OCI-LY7 (cell line): ENCODE data around the gene MRPL48. TPM values are rescaled to one million over a fixed set of nuclear protein-coding genes. Genes with fewer than 3 reads are reported as not detected.

ENCODE experiments used
- BruUV-seq: library from RNA; stranded (reverse); fragments of 400-500 nt; replicated peaks from 2 replicates; lab custom pipeline; 2021; lab: Mats Ljungman, UMichigan
- CTCF ChIA-PET: fragments of 300-600 bp; sonication (Branson Sonifier 250); formaldehyde crosslinking; loops from one replicate; lab custom pipeline; 2022; ENCODE audit warnings: antibody characterized with exemption; ENCODE audit not compliant: unreplicated experiment; lab: Charles Lee
- POLR2A ChIA-PET: fragments of 300-600 bp; sonication (Branson Sonifier 250); formaldehyde crosslinking; loops from one replicate; lab custom pipeline; 2022; ENCODE audit warnings: antibody characterized with exemption; lab: Charles Lee
- DNase-seq: peaks from one replicate; pipeline ENCODE4 v3.0.0-alpha.2; 2015; ENCODE audit warnings: low spot score
- H2AFZ ChIP-seq: fragments of 200-600 bp; sonication (generic), shearing (Covaris generic); 2 replicates; pipeline ENCODE4 v1.6.1; 2014; ENCODE audit warnings: mild to moderate bottlenecking, antibody characterized with exemption, low read length, moderate library complexity
- H3K27ac ChIP-seq: fragments of 200-600 bp; sonication (generic); 2 replicates; pipeline ENCODE4 v1.5.1; 2014; ENCODE audit warnings: mixed run types, low read depth, mild to moderate bottlenecking, moderate library complexity, low read length, inconsistent platforms; ENCODE audit not compliant: poor library complexity, severe bottlenecking
- H3K36me3 ChIP-seq: fragments of 200-600 bp; sonication (generic); 2 replicates; pipeline ENCODE4 v1.6.1; 2014; ENCODE audit warnings: mild to moderate bottlenecking, antibody characterized with exemption, low read length, moderate library complexity, mixed read lengths; ENCODE audit not compliant: insufficient read depth
- H3K4me1 ChIP-seq: fragments of 200-600 bp; sonication (generic); 2 replicates; pipeline ENCODE4 v1.5.1; 2014; ENCODE audit warnings: mild to moderate bottlenecking, low read length; ENCODE audit not compliant: insufficient read depth, poor library complexity, severe bottlenecking
- H3K4me2 ChIP-seq: fragments of 200-600 bp; sonication (generic); 2 replicates; pipeline ENCODE4 v1.6.1; 2014; ENCODE audit warnings: mild to moderate bottlenecking, low read length
- H3K4me3 ChIP-seq: fragments of 200-600 bp; sonication (generic); 2 replicates; pipeline ENCODE4 v1.5.1; 2014; ENCODE audit warnings: mild to moderate bottlenecking, low read depth, low read length; ENCODE audit not compliant: poor library complexity, severe bottlenecking
- H3K79me2 ChIP-seq: fragments of 200-600 bp; sonication (generic); 2 replicates; pipeline ENCODE4 v1.6.1; 2016; ENCODE audit warnings: low read depth, mild to moderate bottlenecking, low read length, moderate library complexity, mixed read lengths; ENCODE audit not compliant: insufficient read depth
- H3K9me2 ChIP-seq: fragments of 200-600 bp; sonication (generic); 2 replicates; pipeline ENCODE4 v1.6.1; 2016; ENCODE audit warnings: mild to moderate bottlenecking, low read length, mixed read lengths; ENCODE audit not compliant: insufficient read depth
- H3K9me3 ChIP-seq: fragments of 200-600 bp; sonication (generic); 2 replicates; pipeline ENCODE4 v1.6.1; 2014; ENCODE audit warnings: mild to moderate bottlenecking, mixed run types, low read length, mixed read lengths
- H4K20me1 ChIP-seq: fragments of 200-600 bp; sonication (generic); 2 replicates; pipeline ENCODE4 v1.6.1; 2014; ENCODE audit warnings: mild to moderate bottlenecking, antibody characterized with exemption, low read length, moderate library complexity, mixed read lengths; ENCODE audit not compliant: insufficient read depth
- EZH2phosphoT487 ChIP-seq: fragments of 200-600 bp; sonication (generic); IDR thresholded peaks from 2 replicates; pipeline ENCODE4 v1.6.1; 2018; ENCODE audit warnings: low read depth, borderline replicate concordance, mild to moderate bottlenecking, mixed run types, antibody characterized with exemption, low read length, moderate library complexity, mixed read lengths
- intact Hi-C: fragments of 100-400 bp; cut with micrococcal nuclease; formaldehyde crosslinking; loops from one replicate; pipeline ENCODE4 v1.10.0; 2022; ENCODE audit not compliant: unreplicated experiment
- total RNA-seq, 2 experiments: library from RNA; depleted of rRNA in 1 of 2; stranded (reverse); fragments of >200 nt in 1 of 2; shearing (Covaris generic) in 1 of 2; gene quantifications; 2 replicates each; pipeline ENCODE4 v1.2.3, GENCODE V29; 2014 to 2022
- TF ChIP-seq, protein P1 (sequence below): fragments of 200-600 bp; sonication (generic); conservative IDR thresholded peaks from 2 replicates; pipeline ENCODE4 v1.5.1; 2014; ENCODE audit warnings: mild to moderate bottlenecking, antibody characterized with exemption, low read length, moderate library complexity, mixed read lengths

The MRPL48 gene
- total RNA-seq, 2 experiments from 2014 or later, result 63.9 to 167 TPM

DNA sequence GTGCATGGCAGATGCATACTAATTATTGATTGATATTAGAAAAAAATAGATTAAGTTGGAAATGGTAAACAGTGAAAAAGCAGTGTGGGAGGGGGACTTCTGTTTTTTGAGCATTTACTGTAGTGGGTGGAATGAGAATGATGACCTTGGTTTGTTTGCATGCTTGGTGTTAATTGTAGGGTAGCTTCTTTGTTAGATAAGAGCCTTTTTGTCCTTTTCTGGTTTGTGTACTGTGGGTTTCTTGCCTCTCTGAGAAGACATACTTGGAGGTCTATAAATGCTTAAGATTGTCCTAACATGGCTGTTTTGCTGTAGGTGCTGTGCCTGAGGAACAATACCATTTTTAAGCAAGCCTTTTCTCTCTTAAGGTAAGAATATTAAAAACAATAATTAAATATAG, 17.0 kb downstream of the MRPL48 start:
- no peak for DNase-seq
- no peak overlapping the region for H2AFZ ChIP-seq
- H3K9me2 ChIP-seq, result no peaks in the 10 kb centered on the region
- POLR2A ChIA-PET, result interaction anchor here (0.7 to 0.9 kb wide), 2 partner anchors 10 to 185 kb away, joined by 3 to 6 read pairs; no protein-coding TSS in a partner anchor
- CTCF ChIA-PET, result no interaction called here
- H3K27ac ChIP-seq, result no peak overlapping the region
- peaks cover 22% of the 10 kb centered on the region; the same call in 1 of the 2 replicates for H3K79me2 ChIP-seq
- peaks cover 60% of the 10 kb centered on the region for H3K36me3 ChIP-seq
- TF ChIP-seq, protein P1, sequence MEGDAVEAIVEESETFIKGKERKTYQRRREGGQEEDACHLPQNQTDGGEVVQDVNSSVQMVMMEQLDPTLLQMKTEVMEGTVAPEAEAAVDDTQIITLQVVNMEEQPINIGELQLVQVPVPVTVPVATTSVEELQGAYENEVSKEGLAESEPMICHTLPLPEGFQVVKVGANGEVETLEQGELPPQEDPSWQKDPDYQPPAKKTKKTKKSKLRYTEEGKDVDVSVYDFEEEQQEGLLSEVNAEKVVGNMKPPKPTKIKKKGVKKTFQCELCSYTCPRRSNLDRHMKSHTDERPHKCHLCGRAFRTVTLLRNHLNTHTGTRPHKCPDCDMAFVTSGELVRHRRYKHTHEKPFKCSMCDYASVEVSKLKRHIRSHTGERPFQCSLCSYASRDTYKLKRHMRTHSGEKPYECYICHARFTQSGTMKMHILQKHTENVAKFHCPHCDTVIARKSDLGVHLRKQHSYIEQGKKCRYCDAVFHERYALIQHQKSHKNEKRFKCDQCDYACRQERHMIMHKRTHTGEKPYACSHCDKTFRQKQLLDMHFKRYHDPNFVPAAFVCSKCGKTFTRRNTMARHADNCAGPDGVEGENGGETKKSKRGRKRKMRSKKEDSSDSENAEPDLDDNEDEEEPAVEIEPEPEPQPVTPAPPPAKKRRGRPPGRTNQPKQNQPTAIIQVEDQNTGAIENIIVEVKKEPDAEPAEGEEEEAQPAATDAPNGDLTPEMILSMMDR, result no peak
- no peak for TF ChIP-seq EZH2phosphoT487
- intact Hi-C loops, result no loop called here
- H4K20me1 ChIP-seq, result no peaks in the 10 kb centered on the region
- no peak overlapping the region for H3K4me3 ChIP-seq
- no TSS peak for BruUV-seq
- no peaks in the 10 kb centered on the region for H3K9me3 ChIP-seq
- H3K4me2 ChIP-seq, result no peak overlapping the region
- H3K4me1 ChIP-seq, result peaks cover 6% of the 10 kb centered on the region

DNA sequence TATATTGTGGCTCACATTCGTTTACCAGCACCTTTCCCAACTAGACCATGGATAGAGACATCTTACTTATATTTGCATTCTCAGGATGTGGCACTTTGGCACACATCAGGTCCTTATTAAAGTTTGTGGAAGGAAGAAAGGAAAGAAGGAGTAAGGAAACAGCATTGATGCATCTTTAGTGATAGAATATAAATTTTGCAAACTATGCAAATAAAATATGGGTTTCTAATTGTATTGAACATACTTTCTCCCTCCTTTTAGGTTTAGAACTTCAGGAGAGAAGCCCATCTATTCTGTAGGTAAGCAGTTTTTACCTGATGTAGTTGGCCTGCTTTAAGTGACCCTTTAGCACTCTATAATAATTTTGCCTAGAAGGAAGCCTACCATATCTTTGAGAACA, 20.4 kb downstream of the MRPL48 start:
- Histone ChIP-seq H2AFZ (no peak overlapping the region), H3K9me3 (no peaks in the 10 kb centered on the region), H3K4me2 (no peak overlapping the region), H3K36me3 (peaks cover 64% of the 10 kb centered on the region), H3K79me2 (peaks cover 6% of the 10 kb centered on the region; the same call in 1 of the 2 replicates), H3K9me2 (no peaks in the 10 kb centered on the region), H3K27ac (no peak overlapping the region), H3K4me1 (no peaks in the 10 kb centered on the region), H4K20me1 (no peaks in the 10 kb centered on the region), H3K4me3 (no peak overlapping the region)
- ChIA-PET POLR2A (no interaction called here), CTCF (no interaction called here)
- no peak for TF ChIP-seq EZH2phosphoT487
- TF ChIP-seq, protein P1, result no peak
- no peak for DNase-seq
- BruUV-seq, result no TSS peak
- intact Hi-C loops, result no loop called here

DNA sequence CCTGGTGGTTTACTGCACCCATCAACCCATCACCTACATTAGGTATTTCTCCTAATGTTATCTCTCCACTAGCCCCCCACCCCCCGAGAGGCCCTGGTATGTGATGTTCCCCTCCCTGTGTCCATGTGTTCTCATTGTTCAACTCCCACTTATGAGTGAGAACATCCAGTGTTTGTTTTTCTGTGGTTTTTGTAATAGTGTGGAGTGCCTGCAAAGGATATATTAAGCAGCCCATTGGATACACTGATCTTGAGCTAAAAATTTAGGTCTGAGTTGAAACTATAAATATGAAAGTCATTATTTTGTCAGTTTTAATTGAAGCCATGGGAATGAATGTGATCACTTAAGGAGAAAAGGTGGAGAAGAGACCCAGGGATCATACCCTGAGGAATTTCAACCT, 23.0 kb downstream of the MRPL48 start:
- Histone ChIP-seq H3K79me2 (no peaks in the 10 kb centered on the region), H3K4me3 (no peak overlapping the region), H3K36me3 (peaks cover 57% of the 10 kb centered on the region), H3K9me2 (no peaks in the 10 kb centered on the region), H2AFZ (no peak overlapping the region), H3K9me3 (no peaks in the 10 kb centered on the region), H3K4me2 (no peak overlapping the region), H4K20me1 (no peaks in the 10 kb centered on the region), H3K4me1 (no peaks in the 10 kb centered on the region), H3K27ac (no peak overlapping the region)
- ChIA-PET CTCF (no interaction called here), POLR2A (interaction anchor here (0.6 kb wide), 1 partner anchor 276 kb away, joined by 3 read pairs; no protein-coding TSS in a partner anchor)
- no peak for DNase-seq
- TF ChIP-seq, protein P1, result no peak
- no peak for TF ChIP-seq EZH2phosphoT487
- no TSS peak for BruUV-seq
- intact Hi-C loops, result no loop called here
